Erythroblast (primary cell): ENCODE results near the gene ODF2.
A peak's percentile ranks its signal among the peaks of the same experiment; 100 is the strongest.
"Not testable (repeated sequence)": the region's sequence is repeated elsewhere in the genome, so short reads cannot be mapped to it uniquely, and the experiment has no call there.

ENCODE experiments used
- DNase-seq, 2 experiments: peaks; one replicate each; lab custom pipeline; 2025; lab: John Stamatoyannopoulos, UW
- GATA1 ChIP-seq: IDR thresholded peaks from 2 replicates; pipeline ENCODE4 v1.6.1; 2011; ENCODE audit warnings: low read depth, mild to moderate bottlenecking, control low read depth, low read length, moderate library complexity
- POLR2A ChIP-seq: IDR thresholded peaks from 2 replicates; pipeline ENCODE4 v1.6.1; 2011; ENCODE audit warnings: mild to moderate bottlenecking, low read length

Gene ODF2

DNA sequence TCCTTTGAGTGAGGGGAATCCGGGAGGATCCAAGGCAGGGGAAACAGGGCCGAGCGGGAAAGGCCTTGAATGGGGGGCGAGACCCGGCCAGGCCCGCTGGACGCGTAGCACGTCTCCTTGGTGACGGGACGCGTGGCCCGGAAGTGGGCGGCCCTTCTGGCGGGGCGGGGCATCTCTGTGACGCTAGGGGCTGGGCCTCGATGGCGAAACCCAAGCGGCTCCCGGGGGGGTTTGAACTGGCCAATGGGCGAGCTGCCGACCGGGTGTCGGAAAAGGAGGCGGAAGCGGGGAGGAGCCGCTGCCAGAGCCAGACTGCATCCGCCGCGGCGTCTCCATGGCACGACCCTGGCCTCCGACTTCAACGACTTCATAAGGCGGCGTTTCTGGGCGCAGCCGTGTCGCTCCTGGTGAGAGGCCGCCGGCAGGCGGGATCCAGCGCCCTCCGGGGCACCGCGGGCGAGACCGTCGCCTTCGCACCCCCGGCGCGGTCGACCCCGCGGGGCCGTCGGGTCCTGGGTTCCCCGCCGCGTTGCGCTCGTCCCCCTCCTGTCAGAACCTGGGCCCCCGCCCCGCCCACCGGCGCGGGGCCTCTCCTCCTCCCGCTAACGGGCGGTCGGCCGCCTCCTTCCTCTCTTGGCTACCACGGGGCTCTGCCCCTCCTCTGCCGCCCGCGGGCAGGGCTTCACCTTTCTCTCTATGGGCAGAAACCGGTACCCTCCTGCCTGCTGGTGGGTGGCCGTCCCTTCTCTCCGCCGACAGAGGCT lies at the start of gene ODF2:
TSS of gene ODF2 (plus strand) at position 158 of the 764 bp plus-strand sequence. CDS start at position 244, 86 bp downstream.
- DNase-seq: peak; percentile 97 to 98

DNA sequence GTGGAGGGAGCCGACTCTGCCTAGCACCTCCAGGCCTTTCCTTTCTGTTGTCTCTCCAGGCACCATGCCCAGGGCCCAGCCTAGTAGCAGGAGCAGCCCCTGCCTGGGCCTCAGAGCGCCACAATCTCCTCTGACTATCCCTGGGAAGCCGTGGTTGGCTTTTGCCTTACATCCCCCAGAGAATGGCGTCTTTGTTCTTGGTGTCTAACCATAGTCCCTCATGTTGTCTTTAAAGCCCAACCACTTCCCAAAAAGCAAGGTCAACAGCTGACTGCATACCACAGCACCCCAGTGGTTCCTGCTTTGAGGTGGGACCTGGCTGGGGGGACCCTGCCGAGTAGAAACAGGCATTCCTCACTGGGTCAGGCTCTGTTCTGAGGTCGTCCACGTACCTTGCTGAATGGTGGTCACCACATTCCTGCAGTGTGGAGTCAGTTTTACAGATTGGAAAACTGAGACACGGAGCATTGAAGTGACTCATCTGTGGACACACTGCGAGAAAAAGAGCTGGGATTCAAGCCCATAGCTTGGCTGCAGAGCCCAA lies 48.9 kb upstream of the ODF2 start:
- TF ChIP-seq GATA1 (no peak), POLR2A (no peak)
- DNase-seq: no peak

More for the DNA sequence above, at the start of gene ODF2:
- TF ChIP-seq GATA1 (no peak), POLR2A (peak; percentile 84)

DNA sequence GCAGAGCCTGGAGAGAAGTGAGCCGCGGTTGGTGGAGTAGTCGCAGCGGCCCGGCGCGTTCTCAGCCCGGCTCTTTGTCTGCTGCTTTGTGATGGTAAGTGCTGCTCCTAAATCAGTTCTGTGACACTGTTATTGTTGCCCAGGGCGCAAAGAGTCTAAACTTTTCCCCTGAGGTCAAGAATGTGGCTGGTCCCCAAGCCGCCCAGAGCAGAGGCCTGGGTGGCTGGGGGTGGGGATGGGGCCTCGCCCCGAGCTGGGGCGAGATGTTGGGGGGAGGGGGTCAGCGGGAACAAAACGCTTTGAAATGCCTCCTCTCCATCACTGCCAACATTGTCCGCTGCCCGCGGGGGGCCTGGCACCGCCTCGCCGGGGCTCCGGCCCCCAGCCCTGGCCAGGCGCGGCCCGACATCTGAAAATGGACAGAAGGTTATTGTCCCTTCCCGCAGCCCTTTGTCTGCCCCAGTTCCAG lies 46.8 kb upstream of the ODF2 start:
- DNase-seq: no peak
- TF ChIP-seq GATA1: no peak
- TF ChIP-seq POLR2A: no peak

DNA sequence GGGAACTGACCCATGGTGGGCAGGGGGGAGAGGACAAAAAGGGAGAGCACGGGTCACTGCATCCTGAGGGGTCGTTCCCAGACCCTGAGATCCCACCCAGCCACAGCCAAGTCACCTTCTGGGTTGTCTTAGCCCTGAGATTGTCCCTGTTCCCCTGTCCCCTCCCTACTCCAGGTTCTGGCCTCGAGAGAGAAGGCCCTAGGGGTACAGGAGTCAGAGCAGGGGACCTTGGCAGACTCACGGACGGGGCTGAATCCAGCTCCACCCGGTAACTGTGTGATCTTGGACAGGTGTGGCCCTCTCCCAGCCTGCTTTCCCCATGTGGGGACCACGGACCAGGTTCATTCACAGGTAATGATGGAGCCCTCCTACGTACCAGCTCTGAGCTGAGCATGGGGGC lies 46.4 kb upstream of the ODF2 start:
- TF ChIP-seq POLR2A (no peak), GATA1 (no peak)
- no peak for DNase-seq

DNA sequence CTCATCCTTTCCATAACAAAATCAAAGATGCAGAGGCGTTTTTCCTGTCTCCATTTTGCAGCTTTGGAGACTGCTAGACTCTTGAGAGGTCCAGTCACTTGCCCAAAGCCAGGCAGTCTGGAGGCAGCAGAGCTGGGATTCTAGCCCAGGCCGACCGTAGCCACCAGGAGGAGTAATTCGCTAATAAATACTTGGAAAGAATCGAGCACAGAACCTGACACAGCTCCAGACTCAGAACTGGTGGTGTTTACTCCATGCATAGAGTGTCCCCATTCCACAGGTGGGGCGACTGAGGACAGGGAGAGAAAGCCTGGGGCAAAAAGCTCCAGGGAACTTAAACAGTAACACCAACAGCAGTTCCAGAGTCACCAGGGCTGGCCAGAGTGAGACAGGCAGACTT lies 45.8 kb upstream of the ODF2 start:
- TF ChIP-seq GATA1: no peak
- DNase-seq: peak; percentile 18 to 33

GRCh38 chr9:128411364-128412119 lies 44.3 kb upstream of the ODF2 start:
- TF ChIP-seq GATA1: no peak
- TF ChIP-seq POLR2A: no peak
- DNase-seq: no peak

DNA sequence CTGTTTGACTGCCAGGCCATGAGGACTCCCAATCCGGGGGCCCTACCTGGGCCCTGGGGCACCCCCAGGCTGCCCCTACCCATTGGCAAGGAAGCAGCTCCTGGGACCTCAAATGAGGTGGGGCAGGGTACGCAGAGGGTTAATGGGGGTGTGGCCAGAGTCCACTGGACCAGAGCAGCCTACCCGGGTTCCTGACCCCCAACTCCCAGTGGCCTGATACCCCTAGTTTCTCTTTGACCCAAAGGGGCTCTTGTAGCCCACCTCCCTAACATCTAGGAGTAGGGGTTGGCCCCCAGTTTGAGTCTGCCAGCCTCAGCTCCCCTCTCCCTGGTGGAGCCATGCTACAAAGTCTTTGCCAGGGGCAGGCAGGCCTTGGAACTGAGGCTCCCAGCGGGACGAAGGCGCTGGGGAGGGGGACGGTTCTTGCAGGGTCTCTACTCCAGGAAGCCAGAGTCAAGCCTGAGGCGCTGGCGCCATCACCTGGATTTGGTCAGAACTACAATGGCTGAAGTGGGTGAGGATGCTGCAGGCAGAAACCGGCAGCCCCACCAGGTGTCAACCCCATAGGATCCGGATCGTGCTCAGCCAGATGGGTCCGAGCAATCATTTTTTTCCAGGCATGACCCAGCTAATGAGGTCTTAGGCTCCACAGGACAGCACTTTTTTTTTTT lies 43.6 kb upstream of the ODF2 start:
- TF ChIP-seq POLR2A (no peak), GATA1 (no peak)
- peak; percentile 34 to 56 for DNase-seq

GRCh38 chr9:128413728-128414127 lies 42.1 kb upstream of the ODF2 start:
- not testable (repeated sequence) for DNase-seq

DNA sequence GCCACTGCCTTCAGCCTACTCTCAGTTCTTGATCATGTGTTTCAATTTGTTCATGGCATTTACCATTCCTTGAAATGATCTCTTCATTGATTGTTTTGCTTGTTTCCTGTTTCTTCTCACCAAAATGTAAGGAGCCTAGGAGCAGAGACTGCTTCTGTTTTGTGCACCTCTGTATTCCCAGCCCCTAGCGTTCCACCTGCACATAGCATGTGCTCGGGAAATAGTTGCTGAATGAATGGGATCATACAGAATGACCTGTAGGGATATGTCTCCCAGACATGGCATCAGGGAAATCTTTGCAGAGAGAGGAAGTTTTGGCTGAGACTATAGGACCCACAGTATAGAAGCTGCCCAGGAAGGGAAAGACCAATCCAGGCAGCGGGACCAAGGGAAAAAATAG lies 41.3 kb upstream of the ODF2 start:
- TF ChIP-seq POLR2A (no peak), GATA1 (no peak)
- no peak for DNase-seq

GRCh38 chr9:128415281-128415680 lies 40.5 kb upstream of the ODF2 start:
- TF ChIP-seq GATA1 (no peak), POLR2A (no peak)
- no peak for DNase-seq

DNA sequence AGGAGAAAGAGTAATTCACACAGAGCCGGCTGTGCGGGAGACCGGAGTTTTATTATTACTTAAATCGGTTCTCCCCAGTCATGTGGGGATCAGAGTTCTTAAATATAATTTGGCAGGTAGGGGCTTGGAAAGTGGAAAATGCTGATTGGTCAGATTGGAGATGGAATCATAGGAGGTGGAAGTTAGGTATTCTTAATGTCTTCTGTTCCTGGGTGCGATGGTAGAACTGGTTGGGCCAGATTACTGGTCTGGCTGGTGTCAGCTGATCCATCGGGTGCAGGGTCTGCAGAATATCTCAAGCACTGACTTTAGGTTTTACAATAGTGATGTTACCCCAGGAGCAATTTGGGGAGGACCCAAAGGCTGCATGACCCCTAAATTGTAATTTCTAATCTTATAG lies 39.8 kb upstream of the ODF2 start:
- TF ChIP-seq POLR2A (no peak), GATA1 (no peak)
- DNase-seq: no peak

GRCh38 chr9:128416432-128417019 lies 39.3 kb upstream of the ODF2 start:
- DNase-seq: no peak
- no peak for TF ChIP-seq GATA1
- no peak for TF ChIP-seq POLR2A

DNA sequence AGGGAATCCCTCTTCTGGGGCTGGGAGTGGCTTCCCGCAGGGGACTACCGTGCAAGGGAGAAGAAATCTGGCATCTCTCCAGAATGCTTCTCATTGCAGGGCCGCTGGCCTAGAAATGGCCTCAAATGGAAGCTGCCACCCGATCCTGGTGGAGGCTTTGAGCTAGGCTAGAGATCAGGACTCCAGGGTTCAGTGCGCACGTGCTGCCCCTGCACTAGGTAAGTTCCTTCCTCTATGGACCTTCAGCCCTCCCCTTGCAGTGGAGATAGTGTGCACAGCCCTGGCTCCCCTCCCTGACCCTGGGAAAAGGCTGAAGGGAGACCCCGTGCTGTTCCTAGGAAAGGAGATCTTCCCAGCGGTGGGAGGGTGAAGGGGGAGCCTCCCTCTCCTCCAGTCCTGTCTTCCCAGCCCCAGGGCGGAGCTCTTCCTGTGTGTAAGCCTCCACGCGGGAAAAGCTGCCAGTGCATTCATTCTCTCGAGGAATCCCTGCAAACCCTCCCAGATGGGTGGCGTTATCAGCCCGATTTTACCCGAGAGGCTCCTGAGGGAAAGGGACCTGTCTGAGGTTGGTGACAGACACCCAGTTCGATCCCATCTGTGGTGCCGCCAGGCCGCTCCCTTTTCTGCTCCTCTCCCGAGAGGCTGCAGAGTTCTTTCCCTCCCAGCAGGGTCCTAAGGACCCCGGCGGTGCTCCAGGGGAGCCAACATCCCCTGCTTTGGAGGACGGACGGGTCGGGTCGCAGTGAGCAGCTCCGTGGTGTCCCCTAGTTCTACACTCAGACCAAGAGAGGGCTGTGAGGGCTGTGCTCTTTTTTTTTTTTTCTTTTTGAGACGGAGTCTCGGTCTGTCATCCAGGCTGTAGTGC lies 36.5 kb upstream of the ODF2 start:
- DNase-seq: no peak
- TF ChIP-seq GATA1: no peak
